GM12864 (cell line): ENCODE results near the gene IBA57.
"Not testable (repeated sequence)": the region's sequence is repeated elsewhere in the genome, so short reads cannot be mapped to it uniquely, and the experiment has no call there.

Experiments
- DNase-seq: peaks from one replicate; pipeline ENCODE4 v3.0.0-alpha.2; 2011; ENCODE audit warnings: low read depth
- H3K4me3 ChIP-seq: 2 replicates; pipeline ENCODE4 v1.5.1; 2011; ENCODE audit warnings: mild to moderate bottlenecking, low read depth, low read length, control low read depth
- TF ChIP-seq, protein P1 (sequence below): IDR thresholded peaks from 2 replicates; pipeline ENCODE4 v1.5.1; 2011; ENCODE audit warnings: low read depth, mild to moderate bottlenecking, moderate library complexity, low read length, control low read depth, inconsistent platforms; ENCODE audit errors: missing control alignments

Gene IBA57

GRCh38 chr1:228222548-228222947, 56.9 kb downstream of the IBA57 start:
- no peak for DNase-seq
- H3K4me3 ChIP-seq, result no peak overlapping the region
- TF ChIP-seq, protein P1, sequence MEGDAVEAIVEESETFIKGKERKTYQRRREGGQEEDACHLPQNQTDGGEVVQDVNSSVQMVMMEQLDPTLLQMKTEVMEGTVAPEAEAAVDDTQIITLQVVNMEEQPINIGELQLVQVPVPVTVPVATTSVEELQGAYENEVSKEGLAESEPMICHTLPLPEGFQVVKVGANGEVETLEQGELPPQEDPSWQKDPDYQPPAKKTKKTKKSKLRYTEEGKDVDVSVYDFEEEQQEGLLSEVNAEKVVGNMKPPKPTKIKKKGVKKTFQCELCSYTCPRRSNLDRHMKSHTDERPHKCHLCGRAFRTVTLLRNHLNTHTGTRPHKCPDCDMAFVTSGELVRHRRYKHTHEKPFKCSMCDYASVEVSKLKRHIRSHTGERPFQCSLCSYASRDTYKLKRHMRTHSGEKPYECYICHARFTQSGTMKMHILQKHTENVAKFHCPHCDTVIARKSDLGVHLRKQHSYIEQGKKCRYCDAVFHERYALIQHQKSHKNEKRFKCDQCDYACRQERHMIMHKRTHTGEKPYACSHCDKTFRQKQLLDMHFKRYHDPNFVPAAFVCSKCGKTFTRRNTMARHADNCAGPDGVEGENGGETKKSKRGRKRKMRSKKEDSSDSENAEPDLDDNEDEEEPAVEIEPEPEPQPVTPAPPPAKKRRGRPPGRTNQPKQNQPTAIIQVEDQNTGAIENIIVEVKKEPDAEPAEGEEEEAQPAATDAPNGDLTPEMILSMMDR, result no peak

- TF ChIP-seq, protein P1, result no peak
- no peak overlapping the region for H3K4me3 ChIP-seq
- DNase-seq, result no peak
Measured at GRCh38 chr1:228224198-228225164, 58.9 kb downstream of the IBA57 start.

DNA sequence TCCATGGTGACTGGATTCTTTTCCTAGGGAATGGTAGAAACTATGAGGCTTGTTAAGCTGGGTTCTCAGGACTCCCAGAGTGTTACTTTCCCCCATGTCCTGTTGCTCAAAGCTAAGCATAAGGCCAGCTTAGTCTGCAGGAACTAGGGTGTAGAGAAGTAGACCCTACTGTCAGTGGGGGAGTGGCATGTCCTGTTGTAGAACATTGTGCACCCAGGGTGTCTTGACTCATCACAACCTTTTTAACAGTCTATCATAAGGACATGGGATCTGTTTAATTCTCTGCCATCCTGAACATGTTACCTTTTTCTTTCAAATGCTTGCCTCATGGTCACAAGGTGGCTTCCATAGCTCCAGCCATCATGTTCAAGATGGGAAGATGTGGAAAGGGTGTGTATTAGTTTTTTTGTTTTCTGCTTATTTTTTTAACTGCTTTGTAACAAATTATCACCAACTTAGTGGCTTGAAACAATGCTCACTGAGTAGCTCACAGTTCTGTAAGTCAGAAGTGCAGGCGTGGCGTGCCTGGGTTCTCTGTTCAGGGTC, 59.6 kb downstream of the IBA57 start:
- TF ChIP-seq, protein P1, result no peak
- no peak for DNase-seq
- H3K4me3 ChIP-seq, result no peak overlapping the region

- DNase-seq, result no peak
- H3K4me3 ChIP-seq, result no peak overlapping the region
- TF ChIP-seq, protein P1, result no peak
Measured at GRCh38 chr1:228225740-228226139, 60.1 kb downstream of the IBA57 start.

- TF ChIP-seq, protein P1, result no peak
- DNase-seq, result no peak
- H3K4me3 ChIP-seq, result no peak overlapping the region
Measured at GRCh38 chr1:228226141-228226874, 60.7 kb downstream of the IBA57 start.

- no peak for DNase-seq
Measured at GRCh38 chr1:228226956-228227791, 61.6 kb downstream of the IBA57 start.

DNA sequence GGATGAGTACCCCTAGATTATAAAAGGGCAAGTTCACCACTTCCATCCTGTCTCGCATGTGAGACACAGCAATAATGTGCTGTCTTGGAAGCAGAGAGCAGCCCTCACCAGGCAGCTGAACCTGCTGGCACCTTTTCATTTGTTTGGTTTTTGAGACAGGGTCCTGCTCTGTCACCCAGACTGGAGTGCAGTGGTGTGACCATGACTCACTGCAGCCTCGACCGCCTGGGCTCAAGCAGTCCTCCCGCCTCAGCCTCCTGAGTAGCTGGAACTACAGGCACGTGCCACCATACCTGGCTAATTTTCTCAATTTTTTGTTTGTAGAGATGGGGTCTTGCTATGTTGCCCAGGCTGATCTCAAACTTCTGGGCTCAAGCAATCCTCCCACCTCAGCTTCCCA, 62.5 kb downstream of the IBA57 start:
- not testable (repeated sequence) for DNase-seq, H3K4me3 ChIP-seq

More at GRCh38 chr1:228226956-228227791, 61.6 kb downstream of the IBA57 start:
- TF ChIP-seq, protein P1, result peak; percentile 24
- no peak overlapping the region for H3K4me3 ChIP-seq
